Endothelial cell of umbilical vein (primary cell): ENCODE measurements around the gene LRFN2. TPM values are rescaled to one million over a fixed set of nuclear protein-coding genes. Genes with fewer than 3 reads are reported as not detected.

Experiments used
- BruUV-seq: library from RNA; stranded (reverse); fragments of 400-500 nt; replicated peaks from 2 replicates; lab custom pipeline; 2021; lab: Mats Ljungman, UMichigan
- CTCF ChIA-PET: fragments of 300-600, 350-600 bp; sonication (Branson Sonifier 250); formaldehyde crosslinking; loops from one replicate; lab custom pipeline; 2021; ENCODE audit warnings: antibody characterized with exemption, inconsistent platforms; lab: Charles Lee
- POLR2A ChIA-PET: fragments of 300-600, 350-600 bp; sonication (Branson Sonifier 250); formaldehyde crosslinking; loops from one replicate; lab custom pipeline; 2021; ENCODE audit warnings: antibody characterized with exemption, inconsistent platforms; lab: Charles Lee
- DNase-seq: peaks from one replicate; pipeline ENCODE4 v3.0.0-alpha.2; 2011; ENCODE audit warnings: low read depth, low spot score
- FAIRE-seq: peaks from 2 replicates; lab custom pipeline; 2011; peaks lifted over from hg19 to GRCh38; lab: Jason Lieb, UNC
- H2AFZ ChIP-seq: 2 replicates; pipeline ENCODE4 v1.6.0; 2012; ENCODE audit warnings: low read depth, low read length, control low read depth, inconsistent platforms
- H3K27ac ChIP-seq: 2 replicates; pipeline ENCODE4 v1.5.1; 2011; ENCODE audit warnings: low read depth, mild to moderate bottlenecking, control low read depth, low read length, moderate library complexity; ENCODE audit not compliant: insufficient read depth
- H3K27me3 ChIP-seq, 2 experiments: 2 replicates each; pipeline versions ENCODE4 v1.6.0 to v1.6.1; 2011; ENCODE audit warnings: low read length in 2 of 2, mixed read lengths in 1 of 2; ENCODE audit not compliant: control insufficient read depth in 2 of 2, insufficient read depth in 2 of 2
- H3K36me3 ChIP-seq, 2 experiments: 2 replicates in 1 of 2; 3 replicates in 1 of 2; pipeline ENCODE4 v1.5.1; 2011; ENCODE audit warnings: low read length in 2 of 2, mild to moderate bottlenecking in 1 of 2, moderate library complexity in 1 of 2; ENCODE audit not compliant: control insufficient read depth in 2 of 2, insufficient read depth in 2 of 2; ENCODE audit errors: extremely low read depth in 1 of 2
- H3K4me1 ChIP-seq: 3 replicates; pipeline ENCODE4 v1.5.1; 2011; ENCODE audit warnings: mild to moderate bottlenecking, low read length; ENCODE audit not compliant: control insufficient read depth, insufficient read depth; ENCODE audit errors: extremely low read depth
- H3K4me2 ChIP-seq: 2 replicates; pipeline ENCODE4 v1.6.1; 2011; ENCODE audit warnings: low read length, control low read depth, mixed read lengths; ENCODE audit not compliant: insufficient read depth
- H3K4me3 ChIP-seq, 3 experiments: fragments of 200-600 bp in 1 of 3; sonication (generic), shearing (Covaris generic) in 1 of 3; replicated peaks in 1 of 3; 2 replicates each; pipeline ENCODE4 v1.5.1; 2011 to 2016; ENCODE audit warnings: control low read depth in 3 of 3, low read length in 3 of 3, mild to moderate bottlenecking in 2 of 3, inconsistent platforms in 1 of 3, low read depth in 1 of 3, moderate library complexity in 1 of 3; ENCODE audit not compliant: insufficient read depth in 1 of 3
- H3K79me2 ChIP-seq: 2 replicates; pipeline ENCODE4 v1.6.0; 2012; ENCODE audit warnings: low read length, inconsistent platforms; ENCODE audit not compliant: control insufficient read depth, insufficient read depth
- H3K9ac ChIP-seq: replicated peaks from 2 replicates; pipeline ENCODE3; 2011; ENCODE audit warnings: low read length, control low read depth; ENCODE audit not compliant: insufficient read depth; ENCODE audit errors: extremely low read depth
- H3K9me1 ChIP-seq: replicated peaks from 3 replicates; pipeline ENCODE4 v1.6.0; 2011; ENCODE audit warnings: mild to moderate bottlenecking, low read length; ENCODE audit not compliant: control insufficient read depth, insufficient read depth; ENCODE audit errors: extremely low read depth
- H3K9me3 ChIP-seq: replicated peaks from 2 replicates; pipeline ENCODE4 v1.5.1; 2012; ENCODE audit warnings: low read length, inconsistent platforms; ENCODE audit not compliant: control insufficient read depth, insufficient read depth
- H4K20me1 ChIP-seq: replicated peaks from 2 replicates; pipeline ENCODE3; 2011; ENCODE audit warnings: mild to moderate bottlenecking, low read length; ENCODE audit not compliant: control insufficient read depth, insufficient read depth; ENCODE audit errors: extremely low read depth
- EZH2 ChIP-seq: IDR thresholded peaks from 2 replicates; pipeline ENCODE4 v1.6.1; 2012; ENCODE audit warnings: borderline replicate concordance, low read depth, mild to moderate bottlenecking, moderate library complexity, low read length, inconsistent platforms; ENCODE audit not compliant: severe bottlenecking
- FOS ChIP-seq: IDR thresholded peaks from 2 replicates; pipeline ENCODE4 v1.6.1; 2011; ENCODE audit warnings: mild to moderate bottlenecking, low read length, moderate library complexity, borderline replicate concordance; ENCODE audit not compliant: insufficient read depth
- GATA2 ChIP-seq: IDR thresholded peaks from 2 replicates; pipeline ENCODE4 v1.7.0; 2011; ENCODE audit warnings: low read depth, mild to moderate bottlenecking, moderate library complexity, mixed read lengths, low read length; ENCODE audit not compliant: insufficient read length, insufficient read depth
- JUN ChIP-seq: IDR thresholded peaks from 2 replicates; pipeline ENCODE4 v1.6.1; 2011; ENCODE audit warnings: borderline replicate concordance, low read depth; ENCODE audit not compliant: insufficient read length, insufficient read depth
- MYC ChIP-seq: IDR thresholded peaks from one replicate; pipeline ENCODE4 v1.6.1; 2011; ENCODE audit warnings: mild to moderate bottlenecking, low read depth, low read length
- POLR2A ChIP-seq: IDR thresholded peaks from 2 replicates; pipeline ENCODE4 v1.6.1; 2012; ENCODE audit warnings: low read depth, mild to moderate bottlenecking, control low read depth, low read length
- POLR2AphosphoS5 ChIP-seq: IDR thresholded peaks from 2 replicates; pipeline ENCODE4 v1.6.1; 2012; ENCODE audit warnings: low read depth, mild to moderate bottlenecking, control low read depth, low read length, moderate library complexity; ENCODE audit not compliant: insufficient read depth
- dilution Hi-C: fragments of 300-500 bp; cut with MboI; formaldehyde crosslinking; loops from one replicate; pipeline ENCODE4 v1.15.0; 2019; ENCODE audit warnings: low sequenced_read_pairs; ENCODE audit not compliant: extremely low pct_ligation_motif_present
- intact Hi-C: fragments of 100-400 bp; cut with micrococcal nuclease; formaldehyde crosslinking; loops from one replicate; pipeline ENCODE4 v1.10.0; 2022
- polyA plus RNA-seq, 4 experiments: library from polyadenylated mRNA; depleted of rRNA in 3 of 4; stranded (reverse) in 3 of 4; unstranded in 1 of 4; fragments of >200 nt; gene quantifications; 2 replicates each; pipeline versions ENCODE4 v1.2.1 to v1.2.3, GENCODE V29; 2011 to 2012; ENCODE audit warnings: missing spikeins in 1 of 4
- total RNA-seq: library from RNA; stranded (reverse); gene quantifications from 2 replicates; pipeline ENCODE4 v1.2.3, GENCODE V29; 2021
- TF ChIP-seq, protein P1 (sequence below): IDR thresholded peaks from 2 replicates; pipeline ENCODE4 v1.6.1; 2011; ENCODE audit not compliant: insufficient read depth, insufficient read length
- TF ChIP-seq, protein P2 (sequence below), 2 donors: IDR thresholded peaks; 1 replicate in 1 of 2; 2 replicates in 1 of 2; pipeline ENCODE4 v1.5.1; 2011; ENCODE audit warnings: low read length in 2 of 2, mild to moderate bottlenecking in 2 of 2, moderate library complexity in 2 of 2, control low read depth in 1 of 2, inconsistent platforms in 1 of 2, low read depth in 1 of 2; ENCODE audit not compliant: insufficient read depth in 1 of 2; ENCODE audit errors: extremely low read depth in 1 of 2

Gene LRFN2
- total and polyA plus RNA-seq, 2 donors (not counting 3 experiments of a cell fraction or from before 2014, with no cell fraction given) = not detected

DNA sequence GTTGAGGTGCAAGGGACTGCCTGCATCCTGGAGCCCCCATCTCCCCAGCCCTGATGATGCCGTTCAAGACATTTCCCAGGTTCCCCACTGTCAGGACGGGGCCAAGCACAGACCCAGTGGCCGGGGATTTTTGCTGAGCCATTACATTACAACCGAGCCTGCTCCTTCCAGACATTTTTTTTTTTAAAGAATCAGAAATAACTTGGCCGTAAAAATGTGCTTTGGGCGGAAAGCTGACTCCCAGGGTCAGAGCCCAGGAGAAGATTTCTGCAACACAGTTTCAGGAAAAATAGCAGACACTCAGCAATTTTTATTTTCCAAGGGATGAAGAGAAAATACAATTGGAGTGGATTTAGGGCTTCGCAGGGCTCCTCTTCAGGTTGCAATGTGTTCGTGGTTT, 87.9 kb downstream of the LRFN2 start:
- no peak overlapping the region for H3K9ac ChIP-seq
- TF ChIP-seq, protein P1, sequence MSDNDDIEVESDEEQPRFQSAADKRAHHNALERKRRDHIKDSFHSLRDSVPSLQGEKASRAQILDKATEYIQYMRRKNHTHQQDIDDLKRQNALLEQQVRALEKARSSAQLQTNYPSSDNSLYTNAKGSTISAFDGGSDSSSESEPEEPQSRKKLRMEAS = no peak
- TF ChIP-seq FOS (no peak), POLR2A (no peak), GATA2 (no peak), EZH2 (no peak), JUN (no peak), MYC (no peak), POLR2AphosphoS5 (no peak)
- TF ChIP-seq, protein P2, sequence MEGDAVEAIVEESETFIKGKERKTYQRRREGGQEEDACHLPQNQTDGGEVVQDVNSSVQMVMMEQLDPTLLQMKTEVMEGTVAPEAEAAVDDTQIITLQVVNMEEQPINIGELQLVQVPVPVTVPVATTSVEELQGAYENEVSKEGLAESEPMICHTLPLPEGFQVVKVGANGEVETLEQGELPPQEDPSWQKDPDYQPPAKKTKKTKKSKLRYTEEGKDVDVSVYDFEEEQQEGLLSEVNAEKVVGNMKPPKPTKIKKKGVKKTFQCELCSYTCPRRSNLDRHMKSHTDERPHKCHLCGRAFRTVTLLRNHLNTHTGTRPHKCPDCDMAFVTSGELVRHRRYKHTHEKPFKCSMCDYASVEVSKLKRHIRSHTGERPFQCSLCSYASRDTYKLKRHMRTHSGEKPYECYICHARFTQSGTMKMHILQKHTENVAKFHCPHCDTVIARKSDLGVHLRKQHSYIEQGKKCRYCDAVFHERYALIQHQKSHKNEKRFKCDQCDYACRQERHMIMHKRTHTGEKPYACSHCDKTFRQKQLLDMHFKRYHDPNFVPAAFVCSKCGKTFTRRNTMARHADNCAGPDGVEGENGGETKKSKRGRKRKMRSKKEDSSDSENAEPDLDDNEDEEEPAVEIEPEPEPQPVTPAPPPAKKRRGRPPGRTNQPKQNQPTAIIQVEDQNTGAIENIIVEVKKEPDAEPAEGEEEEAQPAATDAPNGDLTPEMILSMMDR (IDR thresholded peaks at IDR 0.05; ENCODE audit: extremely low read depth in 1 of 2, insufficient read depth in 1 of 2, low read depth in 1 of 2, low read length in 2 of 2) = no peak
- H2AFZ ChIP-seq = no peak overlapping the region
- no peak overlapping the region for H3K27ac ChIP-seq
- H3K4me2 ChIP-seq = no peak overlapping the region
- H3K4me3 ChIP-seq = no peak overlapping the region
- no peaks in the 10 kb centered on the region for H4K20me1 ChIP-seq
- BruUV-seq = no TSS peak
- DNase-seq (no peak), FAIRE-seq (no peak)
- no peaks in the 10 kb centered on the region for H3K9me1 ChIP-seq
- dilution Hi-C loops = no loop called here
- no peaks in the 10 kb centered on the region for H3K36me3 ChIP-seq
- no peaks in the 10 kb centered on the region for H3K27me3 ChIP-seq
- intact Hi-C loops = no loop called here
- H3K4me1 ChIP-seq = no peaks in the 10 kb centered on the region
- H3K9me3 ChIP-seq = no peaks in the 10 kb centered on the region
- H3K79me2 ChIP-seq = no peaks in the 10 kb centered on the region
- CTCF ChIA-PET = interaction anchor here (1.6 kb wide), 1 partner anchor 88 kb away, joined by 3 read pairs; no protein-coding TSS in a partner anchor
- POLR2A ChIA-PET = no interaction called here
